ENCODE results near the gene MYO1D.
A peak's percentile ranks its signal among the peaks of the same experiment; 100 is the strongest.

Gene MYO1D

GRCh38 chr17:32471652-32472051 lies 405.3 kb downstream of the MYO1D start:
- no peak for TF ChIP-seq CTCF (IDR thresholded peaks at IDR 0.05)

GRCh38 chr17:32470405-32471167 lies 406.3 kb downstream of the MYO1D start:
- TF ChIP-seq CTCF (IDR thresholded peaks at IDR 0.05) = no peak

- TF ChIP-seq CTCF (IDR thresholded peaks at IDR 0.05) = no peak
These were observed 409.0 kb downstream of the MYO1D start for GRCh38 chr17:32467949-32468348.

- TF ChIP-seq CTCF (IDR thresholded peaks at IDR 0.05) = no peak
These were observed 412.6 kb downstream of the MYO1D start for GRCh38 chr17:32464374-32464773.

- TF ChIP-seq CTCF (IDR thresholded peaks at IDR 0.05) = no peak
These were observed 413.6 kb downstream of the MYO1D start for GRCh38 chr17:32463304-32463703.

- peak; percentile 59 for TF ChIP-seq CTCF (IDR thresholded peaks at IDR 0.05)
These were observed 414.9 kb downstream of the MYO1D start for GRCh38 chr17:32461853-32462617.

GRCh38 chr17:32461498-32461852 lies 415.4 kb downstream of the MYO1D start:
- TF ChIP-seq CTCF (IDR thresholded peaks at IDR 0.05) = no peak
